SJCRH30 (cell line): Measurements from ENCODE around the gene ATF3. TPM values are rescaled to one million over a fixed set of nuclear protein-coding genes. Genes with fewer than 3 reads are reported as not detected.

Source experiments
- DNase-seq, 2 experiments: peaks; one replicate each; pipeline ENCODE4 v3.0.0-alpha.2; 2015 to 2020
- H3K27ac ChIP-seq: fragments of 250-450 bp; sonication (Bioruptor Pico); 2 replicates; pipeline ENCODE4 v1.5.1; 2020; ENCODE audit warnings: mild to moderate bottlenecking, moderate library complexity
- H3K27me3 ChIP-seq: fragments of 250-450 bp; sonication (Bioruptor Pico); 2 replicates; pipeline ENCODE4 v1.5.1; 2020; ENCODE audit warnings: mild to moderate bottlenecking, moderate library complexity
- H3K36me3 ChIP-seq: fragments of 250-450 bp; sonication (Bioruptor Pico); 2 replicates; pipeline ENCODE4 v1.5.1; 2020; ENCODE audit warnings: mild to moderate bottlenecking, moderate library complexity
- H3K4me1 ChIP-seq: fragments of 250-450 bp; sonication (Bioruptor Pico); 2 replicates; pipeline ENCODE4 v1.5.1; 2020; ENCODE audit warnings: mild to moderate bottlenecking, moderate library complexity
- H3K4me3 ChIP-seq: fragments of 250-450 bp; sonication (Bioruptor Pico); 2 replicates; pipeline ENCODE4 v1.5.1; 2020; ENCODE audit warnings: mild to moderate bottlenecking, moderate library complexity
- H3K9me3 ChIP-seq: fragments of 250-450 bp; sonication (Bioruptor Pico); replicated peaks from 2 replicates; pipeline ENCODE4 v1.5.1; 2020; ENCODE audit warnings: mild to moderate bottlenecking, moderate library complexity
- total RNA-seq: library from RNA; depleted of rRNA; stranded (reverse); fragments of >200 nt; shearing (Covaris generic); gene quantifications from 2 replicates; pipeline ENCODE4 v1.2.3, GENCODE V29; 2014

The ATF3 gene
- total RNA-seq, 1 experiment from 2014 or later, result 33.8 TPM

- no peaks in the 10 kb centered on the region for H3K9me3 ChIP-seq
- DNase-seq, result no peak
- H3K4me3 ChIP-seq, result no peak overlapping the region
- H3K27me3 ChIP-seq, result no peaks in the 10 kb centered on the region
- H3K4me1 ChIP-seq, result peaks cover 17% of the 10 kb centered on the region
- H3K27ac ChIP-seq, result no peak overlapping the region
- no peaks in the 10 kb centered on the region for H3K36me3 ChIP-seq
These were observed 31.8 kb downstream of the ATF3 start for GRCh38 chr1:212640223-212640878.

GRCh38 chr1:212641956-212642355, 33.4 kb downstream of the ATF3 start:
- Histone ChIP-seq H3K27me3 (no peaks in the 10 kb centered on the region), H3K27ac (no peak overlapping the region), H3K4me1 (peaks cover 8% of the 10 kb centered on the region), H3K9me3 (no peaks in the 10 kb centered on the region), H3K36me3 (no peaks in the 10 kb centered on the region), H3K4me3 (no peak overlapping the region)
- DNase-seq, result no peak

GRCh38 chr1:212643877-212644276, 35.3 kb downstream of the ATF3 start:
- no peaks in the 10 kb centered on the region for H3K27me3 ChIP-seq
- DNase-seq, result no peak
- H3K4me3 ChIP-seq, result no peak overlapping the region
- H3K36me3 ChIP-seq, result no peaks in the 10 kb centered on the region; the same call in 1 of the 2 replicates
- no peak overlapping the region for H3K27ac ChIP-seq
- no peaks in the 10 kb centered on the region for H3K4me1 ChIP-seq
- no peaks in the 10 kb centered on the region for H3K9me3 ChIP-seq

DNA sequence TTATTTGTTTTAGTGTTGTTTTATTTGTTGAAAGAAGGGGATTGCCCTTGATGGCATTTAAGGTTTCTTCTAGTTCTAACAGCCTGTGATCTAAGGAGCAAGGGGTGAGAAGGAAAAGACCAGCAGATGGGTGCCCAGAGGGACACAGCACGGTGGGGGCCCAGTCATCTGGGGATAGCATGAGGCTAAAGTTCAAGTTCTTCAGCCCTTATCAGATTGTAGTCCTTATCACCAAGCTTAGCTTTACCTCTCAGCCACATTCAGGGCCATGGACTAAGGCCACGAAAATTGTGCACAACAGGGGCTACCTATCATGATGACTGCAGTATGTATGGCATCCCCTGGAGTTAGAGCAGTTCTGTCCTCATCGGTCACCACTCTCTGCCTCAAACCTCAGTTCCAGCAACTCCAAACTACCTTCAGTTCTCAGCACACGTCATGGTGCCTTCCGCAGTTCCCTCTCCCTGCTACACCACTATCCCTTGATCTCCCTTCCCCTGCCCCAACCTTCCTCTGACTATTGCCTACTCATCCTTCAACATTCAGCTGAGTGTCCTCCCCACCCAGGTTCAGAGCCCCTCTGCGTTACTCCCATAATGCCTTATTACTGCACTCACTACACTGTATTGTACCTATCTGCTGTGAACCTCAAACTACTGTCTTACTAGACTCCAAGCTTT, 36.4 kb downstream of the ATF3 start:
- Histone ChIP-seq H3K27me3 (no peaks in the 10 kb centered on the region), H3K9me3 (no peaks in the 10 kb centered on the region), H3K4me3 (no peak overlapping the region), H3K4me1 (no peaks in the 10 kb centered on the region), H3K27ac (no peak overlapping the region), H3K36me3 (no peaks in the 10 kb centered on the region; the same call in 1 of the 2 replicates)
- no peak for DNase-seq

DNA sequence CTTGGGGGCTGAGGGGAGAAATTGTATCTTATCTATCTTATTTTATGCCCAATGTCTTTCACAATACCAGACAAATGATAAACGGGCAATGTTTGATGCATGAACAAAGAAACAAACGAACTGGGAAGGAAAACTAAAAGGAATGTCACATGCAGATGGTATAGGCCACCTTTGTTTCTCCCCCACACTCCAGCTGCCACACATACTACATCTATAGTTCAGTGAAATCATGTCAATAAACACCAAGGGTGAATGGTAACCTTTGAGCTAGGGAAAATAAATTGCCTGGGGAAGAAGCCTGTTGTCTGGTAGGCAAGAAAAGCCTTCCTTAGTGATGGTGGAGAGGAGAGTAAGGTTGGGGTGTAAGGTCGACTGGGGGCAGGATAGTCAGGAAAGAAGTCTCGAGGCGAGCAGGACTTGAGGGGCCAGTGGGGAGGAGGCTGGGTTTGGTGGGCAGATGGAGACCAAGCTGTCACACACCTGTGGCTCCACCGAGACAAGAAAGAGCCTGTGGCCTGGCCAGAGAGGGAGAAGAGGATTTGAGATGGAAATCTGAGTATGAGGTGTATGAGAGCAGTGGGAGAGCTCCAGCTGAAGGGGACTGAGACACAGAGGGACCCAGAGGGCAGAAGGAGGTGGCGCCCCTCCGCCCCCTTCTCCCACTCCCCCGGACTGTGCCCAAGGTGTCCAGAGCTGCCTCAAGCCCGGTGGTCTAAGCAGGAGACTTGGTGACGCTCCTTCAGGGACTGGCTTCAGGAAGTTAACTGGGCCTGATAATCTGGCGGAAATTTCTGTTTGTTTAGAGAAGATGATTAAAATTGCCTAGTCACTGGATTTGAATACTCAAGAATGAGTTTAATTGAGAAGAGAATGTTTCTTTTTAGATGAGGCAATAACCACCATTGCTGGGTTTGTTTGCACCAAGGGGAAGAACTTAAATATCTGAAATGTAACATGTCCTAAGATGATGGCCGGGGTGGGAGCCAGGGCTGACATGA, 37.3 kb downstream of the ATF3 start:
- H3K27me3 ChIP-seq, result no peaks in the 10 kb centered on the region
- H3K4me1 ChIP-seq, result no peaks in the 10 kb centered on the region
- H3K4me3 ChIP-seq, result no peak overlapping the region
- no peaks in the 10 kb centered on the region for H3K9me3 ChIP-seq
- no peak overlapping the region for H3K27ac ChIP-seq
- no peaks in the 10 kb centered on the region; the same call in 1 of the 2 replicates for H3K36me3 ChIP-seq
- no peak for DNase-seq

DNA sequence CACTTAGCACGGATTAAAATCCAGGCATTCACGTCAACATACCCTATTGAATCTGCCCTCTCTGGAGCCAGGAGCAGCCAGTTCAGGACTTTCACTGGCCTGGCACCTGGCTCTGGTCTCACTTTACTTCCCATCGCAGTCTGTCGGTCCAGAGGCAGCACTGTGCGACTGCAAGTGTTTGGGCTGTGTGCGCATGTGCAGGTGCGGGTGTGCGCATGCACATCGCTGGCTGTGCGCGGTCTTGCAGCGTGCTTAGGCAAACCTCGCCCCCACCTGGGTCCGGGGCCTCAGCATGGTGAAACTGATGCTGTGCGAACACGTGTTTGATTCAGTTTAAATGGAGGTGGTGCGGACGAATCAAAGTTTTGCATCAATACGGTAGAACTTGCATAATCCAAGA, 38.0 kb downstream of the ATF3 start:
- no peaks in the 10 kb centered on the region; the same call in 1 of the 2 replicates for H3K36me3 ChIP-seq

GRCh38 chr1:212647004-212647403, 38.4 kb downstream of the ATF3 start:
- H3K36me3 ChIP-seq, result no peaks in the 10 kb centered on the region; the same call in 1 of the 2 replicates
- H3K4me3 ChIP-seq, result no peak overlapping the region
- no peak overlapping the region for H3K27ac ChIP-seq
- no peaks in the 10 kb centered on the region for H3K4me1 ChIP-seq
- DNase-seq, result no peak
- no peaks in the 10 kb centered on the region for H3K9me3 ChIP-seq
- no peaks in the 10 kb centered on the region for H3K27me3 ChIP-seq

More for the DNA sequence above, 38.0 kb downstream of the ATF3 start:
- Histone ChIP-seq H3K27ac (no peak overlapping the region), H3K27me3 (no peaks in the 10 kb centered on the region), H3K4me1 (no peaks in the 10 kb centered on the region), H3K4me3 (no peak overlapping the region), H3K9me3 (no peaks in the 10 kb centered on the region)
- no peak for DNase-seq

DNA sequence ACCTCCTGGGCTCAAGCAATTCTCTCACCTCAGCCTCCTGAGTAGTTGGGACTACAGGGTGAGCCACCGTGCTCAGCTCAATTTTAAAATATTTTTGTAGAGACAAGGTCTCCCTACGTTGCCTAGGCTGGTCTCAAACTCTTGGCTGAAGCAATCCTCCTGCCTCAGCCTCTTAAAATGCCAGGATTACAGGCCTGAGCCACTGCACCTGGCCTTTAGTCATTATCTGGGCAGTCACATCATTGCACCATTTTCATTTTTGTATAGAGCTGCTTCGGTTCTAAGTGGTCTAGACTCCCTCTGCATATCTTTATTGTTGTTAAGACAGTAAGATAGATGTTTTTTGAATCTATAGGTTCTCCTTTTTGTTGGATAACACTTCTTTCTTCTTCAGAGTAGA, 39.9 kb downstream of the ATF3 start:
- no peaks in the 10 kb centered on the region for H3K9me3 ChIP-seq
- no peaks in the 10 kb centered on the region for H3K27me3 ChIP-seq
- H3K4me1 ChIP-seq, result no peaks in the 10 kb centered on the region
- no peak overlapping the region for H3K4me3 ChIP-seq
- H3K27ac ChIP-seq, result no peak overlapping the region
- no peaks in the 10 kb centered on the region; the same call in 1 of the 2 replicates for H3K36me3 ChIP-seq
- no peak for DNase-seq

GRCh38 chr1:212649020-212649419, 40.5 kb downstream of the ATF3 start:
- no peak for DNase-seq
- Histone ChIP-seq H3K36me3 (no peaks in the 10 kb centered on the region; the same call in 1 of the 2 replicates), H3K4me1 (no peaks in the 10 kb centered on the region), H3K9me3 (no peaks in the 10 kb centered on the region), H3K27me3 (no peaks in the 10 kb centered on the region), H3K27ac (no peak overlapping the region), H3K4me3 (no peak overlapping the region)

- no peak overlapping the region for H3K4me3 ChIP-seq
- no peaks in the 10 kb centered on the region for H3K9me3 ChIP-seq
- DNase-seq, result no peak
- H3K27me3 ChIP-seq, result no peaks in the 10 kb centered on the region
- H3K36me3 ChIP-seq, result no peaks in the 10 kb centered on the region; the same call in 1 of the 2 replicates
- no peak overlapping the region for H3K27ac ChIP-seq
- no peaks in the 10 kb centered on the region for H3K4me1 ChIP-seq
These were observed 41.7 kb downstream of the ATF3 start for GRCh38 chr1:212650228-212650627.

GRCh38 chr1:212651521-212651920, 43.0 kb downstream of the ATF3 start:
- Histone ChIP-seq H3K27me3 (no peaks in the 10 kb centered on the region), H3K4me1 (no peaks in the 10 kb centered on the region), H3K27ac (no peak overlapping the region), H3K4me3 (no peak overlapping the region), H3K36me3 (no peaks in the 10 kb centered on the region; the same call in 1 of the 2 replicates), H3K9me3 (no peaks in the 10 kb centered on the region)
- DNase-seq, result no peak

DNA sequence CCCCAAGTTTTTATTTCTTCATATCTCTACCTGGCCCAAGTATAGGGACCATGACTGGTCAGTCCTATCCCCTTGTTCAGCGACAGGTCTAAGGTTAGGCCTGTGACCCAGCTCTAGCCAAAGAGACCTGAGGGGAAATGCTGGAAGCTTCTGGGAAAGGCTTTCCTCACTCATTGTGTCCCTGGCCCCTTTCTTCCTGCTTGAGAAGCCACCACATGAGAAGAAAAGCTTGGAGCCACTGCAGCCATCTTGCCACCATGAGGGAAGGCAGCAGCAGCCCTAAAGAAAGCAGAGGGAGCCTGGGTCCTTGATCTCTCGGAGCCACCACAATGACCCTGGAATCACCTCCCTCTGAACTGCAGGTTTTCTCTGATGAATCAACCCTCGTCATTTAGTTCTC, 43.4 kb downstream of the ATF3 start:
- Histone ChIP-seq H3K9me3 (no peaks in the 10 kb centered on the region), H3K4me1 (no peaks in the 10 kb centered on the region), H3K27ac (no peak overlapping the region), H3K36me3 (no peaks in the 10 kb centered on the region; the same call in 1 of the 2 replicates), H3K4me3 (no peak overlapping the region), H3K27me3 (no peaks in the 10 kb centered on the region)
- no peak for DNase-seq

- H3K36me3 ChIP-seq, result no peaks in the 10 kb centered on the region; the same call in 1 of the 2 replicates
These were observed 44.0 kb downstream of the ATF3 start for GRCh38 chr1:212652609-212653008.

GRCh38 chr1:212655668-212656440, 47.3 kb downstream of the ATF3 start:
- H3K27ac ChIP-seq, result no peak overlapping the region
- DNase-seq, result no peak

More at GRCh38 chr1:212652609-212653008, 44.0 kb downstream of the ATF3 start:
- Histone ChIP-seq H3K27me3 (no peaks in the 10 kb centered on the region), H3K27ac (no peak overlapping the region), H3K9me3 (no peaks in the 10 kb centered on the region), H3K4me1 (no peaks in the 10 kb centered on the region), H3K4me3 (no peak overlapping the region)
- no peak for DNase-seq

More at GRCh38 chr1:212655668-212656440, 47.3 kb downstream of the ATF3 start:
- Histone ChIP-seq H3K9me3 (no peaks in the 10 kb centered on the region), H3K36me3 (no peaks in the 10 kb centered on the region), H3K4me1 (no peaks in the 10 kb centered on the region), H3K4me3 (no peak overlapping the region), H3K27me3 (no peaks in the 10 kb centered on the region)
